ENCODE data around the gene MON1A. TPM values are rescaled to one million over a fixed set of nuclear protein-coding genes. Genes with fewer than 3 reads are reported as not detected.
A peak's percentile ranks its signal among the peaks of the same experiment; 100 is the strongest.

Gene MON1A
- total and polyA plus RNA-seq, 2 experiments from 2014 or later: 12.8 to 13.3 TPM

- H3K27ac ChIP-seq: no peak overlapping the region
- peaks cover 9% of the 10 kb centered on the region for H3K4me1 ChIP-seq (ENCODE audit: low read depth)
- TF ChIP-seq CTCF (IDR thresholded peaks at IDR 0.05; ENCODE audit: low read depth, low read length): no peak
- H3K9me3 ChIP-seq (ENCODE audit: low read depth): no peaks in the 10 kb centered on the region
- H3K27me3 ChIP-seq: peaks cover 28% of the 10 kb centered on the region
- no peaks in the 10 kb centered on the region for H3K36me3 ChIP-seq
- DNase-seq (ENCODE audit: low read depth in 1 of 2, low spot score in 1 of 2): no peak
- H3K4me3 ChIP-seq: no peak overlapping the region
Measured at GRCh38 chr3:49873623-49874022, 56.0 kb downstream of the MON1A start.

- peaks cover 36% of the 10 kb centered on the region for H3K27me3 ChIP-seq
- H3K36me3 ChIP-seq: no peaks in the 10 kb centered on the region
- H3K9me3 ChIP-seq (ENCODE audit: low read depth): no peaks in the 10 kb centered on the region
- no peak overlapping the region for H3K27ac ChIP-seq
- no peak for TF ChIP-seq CTCF (IDR thresholded peaks at IDR 0.05; ENCODE audit: low read depth, low read length)
- no peak overlapping the region for H3K4me3 ChIP-seq
- no peak for DNase-seq (ENCODE audit: low read depth in 1 of 2, low spot score in 1 of 2)
- peaks cover 9% of the 10 kb centered on the region for H3K4me1 ChIP-seq (ENCODE audit: low read depth)
Measured at GRCh38 chr3:49872801-49873281, 56.8 kb downstream of the MON1A start.

GRCh38 chr3:49871531-49872153 is 58.0 kb downstream of the MON1A start:
- no peak for TF ChIP-seq CTCF (IDR thresholded peaks at IDR 0.05; ENCODE audit: low read depth, low read length)
- no peak overlapping the region for H3K27ac ChIP-seq
- H3K27me3 ChIP-seq: peaks cover 36% of the 10 kb centered on the region
- no peak for DNase-seq (ENCODE audit: low read depth in 1 of 2, low spot score in 1 of 2)
- no peak overlapping the region for H3K4me3 ChIP-seq
- H3K9me3 ChIP-seq (ENCODE audit: low read depth): no peaks in the 10 kb centered on the region
- H3K4me1 ChIP-seq (ENCODE audit: low read depth): peaks cover 9% of the 10 kb centered on the region
- no peaks in the 10 kb centered on the region for H3K36me3 ChIP-seq

- Histone ChIP-seq H3K4me3 (peak within 1 kb of the TSS; percentile 20), H3K36me3 (no peaks in the 10 kb centered on the region), H3K27ac (no peak within 1 kb of the TSS), H3K27me3 (peaks cover 37% of the 10 kb centered on the region), H3K4me1 (ENCODE audit: low read depth) (peaks cover 9% of the 10 kb centered on the region), H3K9me3 (ENCODE audit: low read depth) (no peaks in the 10 kb centered on the region)
- TF ChIP-seq CTCF (IDR thresholded peaks at IDR 0.05; ENCODE audit: low read depth, low read length): no peak
- DNase-seq (ENCODE audit: low read depth in 1 of 2, low spot score in 1 of 2): peak in 1 of 2 donors; percentile 44
Measured at GRCh38 chr3:49869525-49870126, 60.0 kb downstream of the MON1A start, which contains the start of gene CAMKV. Gene CAMKV, minus strand, starts transcription at chr3:49869906. Its CDS starts 7,518 bp downstream, at chr3:49862388.

- H3K36me3 ChIP-seq: no peaks in the 10 kb centered on the region
- no peak overlapping the region for H3K27ac ChIP-seq
- peak overlapping the region; percentile 20 for H3K4me3 ChIP-seq
- peaks cover 43% of the 10 kb centered on the region for H3K27me3 ChIP-seq
- no peaks in the 10 kb centered on the region for H3K9me3 ChIP-seq (ENCODE audit: low read depth)
- no peak for TF ChIP-seq CTCF (IDR thresholded peaks at IDR 0.05; ENCODE audit: low read depth, low read length)
- H3K4me1 ChIP-seq (ENCODE audit: low read depth): peaks cover 9% of the 10 kb centered on the region
- no peak for DNase-seq (ENCODE audit: low read depth in 1 of 2, low spot score in 1 of 2)
Measured at GRCh38 chr3:49868862-49869466, 60.6 kb downstream of the MON1A start.

Data from cardiac muscle cell (in vitro differentiated cells and primary cell).